GM12801 (cell line): Measurements from ENCODE around the gene DACT2.

Experiments used
- TF ChIP-seq, protein P1 (sequence below): IDR thresholded peaks from one replicate; pipeline ENCODE4 v1.5.1; 2011; ENCODE audit warnings: control low read depth; ENCODE audit not compliant: insufficient read length; ENCODE audit errors: extremely low read depth

Gene DACT2

DNA sequence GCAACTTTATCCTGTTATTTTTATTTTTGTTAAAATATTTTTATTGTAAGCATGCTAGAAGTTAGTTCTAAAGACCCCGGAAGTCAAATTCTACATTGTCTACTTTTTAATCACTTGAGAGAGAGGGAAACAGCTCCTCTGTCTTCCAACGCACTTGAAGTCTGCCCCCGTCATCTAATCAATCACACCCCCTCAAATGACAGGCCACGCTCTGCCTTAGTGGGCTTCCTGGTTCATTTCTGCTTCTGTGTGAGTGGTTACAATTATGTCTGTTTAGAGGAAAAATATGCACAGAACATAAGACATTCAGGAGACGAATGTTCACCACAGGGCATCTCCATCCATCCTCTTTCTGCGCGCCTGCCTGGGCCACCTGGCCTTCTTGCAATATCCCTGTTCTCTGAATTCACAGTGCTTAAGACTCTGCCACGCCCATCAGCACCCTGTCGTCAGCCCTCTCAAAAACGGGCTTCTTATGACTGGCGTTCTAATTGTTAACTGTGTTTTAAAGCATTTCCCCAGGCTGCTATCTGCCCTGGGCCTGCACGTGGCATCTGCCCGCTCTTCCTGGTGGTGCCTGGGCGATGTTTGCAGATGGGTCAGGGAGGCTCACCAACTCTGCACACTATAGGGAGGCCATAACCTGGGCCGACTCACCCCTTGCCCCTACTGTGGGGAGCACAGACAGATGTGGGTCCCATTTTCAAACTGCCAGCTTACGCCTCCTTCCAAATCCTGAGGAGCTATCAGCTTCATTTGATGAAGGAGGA is 15.4 kb downstream of the DACT2 start:
- TF ChIP-seq, protein P1, sequence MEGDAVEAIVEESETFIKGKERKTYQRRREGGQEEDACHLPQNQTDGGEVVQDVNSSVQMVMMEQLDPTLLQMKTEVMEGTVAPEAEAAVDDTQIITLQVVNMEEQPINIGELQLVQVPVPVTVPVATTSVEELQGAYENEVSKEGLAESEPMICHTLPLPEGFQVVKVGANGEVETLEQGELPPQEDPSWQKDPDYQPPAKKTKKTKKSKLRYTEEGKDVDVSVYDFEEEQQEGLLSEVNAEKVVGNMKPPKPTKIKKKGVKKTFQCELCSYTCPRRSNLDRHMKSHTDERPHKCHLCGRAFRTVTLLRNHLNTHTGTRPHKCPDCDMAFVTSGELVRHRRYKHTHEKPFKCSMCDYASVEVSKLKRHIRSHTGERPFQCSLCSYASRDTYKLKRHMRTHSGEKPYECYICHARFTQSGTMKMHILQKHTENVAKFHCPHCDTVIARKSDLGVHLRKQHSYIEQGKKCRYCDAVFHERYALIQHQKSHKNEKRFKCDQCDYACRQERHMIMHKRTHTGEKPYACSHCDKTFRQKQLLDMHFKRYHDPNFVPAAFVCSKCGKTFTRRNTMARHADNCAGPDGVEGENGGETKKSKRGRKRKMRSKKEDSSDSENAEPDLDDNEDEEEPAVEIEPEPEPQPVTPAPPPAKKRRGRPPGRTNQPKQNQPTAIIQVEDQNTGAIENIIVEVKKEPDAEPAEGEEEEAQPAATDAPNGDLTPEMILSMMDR = no peak

DNA sequence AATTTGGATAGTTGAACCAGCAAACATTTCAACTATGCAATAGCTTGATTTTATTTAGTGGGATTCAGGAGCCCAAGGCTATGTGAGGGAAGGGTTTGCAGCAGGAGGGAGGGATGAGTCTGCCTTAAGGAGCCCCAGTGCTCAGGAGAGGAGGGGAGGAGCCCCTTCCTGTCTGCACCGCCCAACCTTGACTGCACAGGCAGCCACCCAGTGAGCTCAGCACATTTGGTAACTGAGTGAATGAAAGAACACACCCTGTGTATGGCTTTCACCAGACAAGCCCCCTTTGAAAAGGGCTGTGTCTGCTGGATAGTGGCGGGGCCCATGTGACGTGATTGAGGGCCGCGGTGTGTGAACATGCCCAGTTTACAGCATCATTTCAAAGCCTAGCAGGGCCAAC is 17.0 kb downstream of the DACT2 start:
- TF ChIP-seq, protein P1 = no peak

DNA sequence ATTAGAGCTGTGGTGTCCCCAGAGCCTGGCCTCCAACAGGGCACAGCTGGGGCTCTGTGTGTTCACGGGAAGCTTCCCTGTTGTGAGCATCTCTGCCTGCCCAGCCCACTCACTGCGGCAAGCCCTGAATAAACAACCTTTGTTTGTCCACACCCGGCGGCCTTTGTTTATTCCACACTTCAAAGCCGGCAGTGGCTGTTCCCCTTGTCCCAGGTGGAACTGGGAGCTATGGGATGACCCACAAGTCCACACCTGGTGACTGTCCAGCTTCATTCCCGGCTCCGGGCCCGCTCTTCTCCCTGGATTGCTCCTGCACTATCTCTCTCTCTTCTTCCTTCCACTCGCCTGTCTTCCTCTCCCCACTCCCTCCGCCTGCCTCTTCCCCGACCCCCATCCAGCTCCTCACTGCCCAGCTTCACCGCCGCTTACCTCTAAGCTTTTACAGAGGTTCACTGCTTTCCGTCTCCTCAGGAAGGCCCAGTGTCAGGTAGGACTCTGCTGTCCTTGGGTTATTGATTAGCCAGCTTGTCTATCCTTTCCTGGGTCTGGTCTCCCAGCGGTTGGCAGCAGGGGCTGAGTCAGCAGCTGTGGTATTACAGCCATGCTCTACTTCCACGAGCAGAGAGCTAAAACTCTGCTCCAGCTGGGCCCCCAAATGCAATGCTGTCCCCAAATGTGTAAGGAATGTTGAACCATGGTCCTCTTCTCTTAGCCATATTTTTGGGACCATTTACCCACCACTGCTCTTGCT is 17.8 kb downstream of the DACT2 start:
- TF ChIP-seq, protein P1 = no peak

DNA sequence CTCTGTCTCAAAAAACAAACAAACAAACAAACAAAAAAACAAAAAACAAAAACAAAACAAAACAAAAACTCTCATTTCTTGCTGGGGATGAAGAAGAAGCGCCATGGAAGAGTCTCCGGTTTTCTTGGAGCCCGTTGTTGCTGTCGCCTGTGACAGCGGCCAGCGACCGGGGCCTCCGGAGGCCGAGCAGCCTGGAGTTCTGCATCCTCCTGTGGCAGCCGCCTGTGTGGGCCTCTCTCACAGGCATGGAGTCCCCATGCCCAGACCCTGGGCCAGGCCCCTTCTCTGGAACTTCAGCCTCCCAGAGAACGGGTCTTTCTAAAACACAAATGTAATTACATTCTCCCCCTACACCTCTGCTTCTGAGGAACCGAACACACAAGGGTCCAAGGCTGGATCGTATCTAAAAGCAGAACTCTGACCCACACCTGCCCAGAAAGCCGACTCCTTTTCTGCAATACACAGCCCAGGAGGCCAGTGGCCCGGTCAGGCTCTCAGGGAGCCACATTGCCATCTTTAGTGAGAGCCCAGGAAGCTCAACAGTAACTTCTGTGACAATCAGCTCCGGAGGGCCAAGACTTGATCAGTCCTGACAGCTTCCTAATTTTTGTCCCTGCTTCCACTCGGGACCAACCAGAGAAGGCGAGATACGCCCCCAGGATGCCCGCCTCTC is 18.5 kb downstream of the DACT2 start:
- TF ChIP-seq, protein P1 = no peak

DNA sequence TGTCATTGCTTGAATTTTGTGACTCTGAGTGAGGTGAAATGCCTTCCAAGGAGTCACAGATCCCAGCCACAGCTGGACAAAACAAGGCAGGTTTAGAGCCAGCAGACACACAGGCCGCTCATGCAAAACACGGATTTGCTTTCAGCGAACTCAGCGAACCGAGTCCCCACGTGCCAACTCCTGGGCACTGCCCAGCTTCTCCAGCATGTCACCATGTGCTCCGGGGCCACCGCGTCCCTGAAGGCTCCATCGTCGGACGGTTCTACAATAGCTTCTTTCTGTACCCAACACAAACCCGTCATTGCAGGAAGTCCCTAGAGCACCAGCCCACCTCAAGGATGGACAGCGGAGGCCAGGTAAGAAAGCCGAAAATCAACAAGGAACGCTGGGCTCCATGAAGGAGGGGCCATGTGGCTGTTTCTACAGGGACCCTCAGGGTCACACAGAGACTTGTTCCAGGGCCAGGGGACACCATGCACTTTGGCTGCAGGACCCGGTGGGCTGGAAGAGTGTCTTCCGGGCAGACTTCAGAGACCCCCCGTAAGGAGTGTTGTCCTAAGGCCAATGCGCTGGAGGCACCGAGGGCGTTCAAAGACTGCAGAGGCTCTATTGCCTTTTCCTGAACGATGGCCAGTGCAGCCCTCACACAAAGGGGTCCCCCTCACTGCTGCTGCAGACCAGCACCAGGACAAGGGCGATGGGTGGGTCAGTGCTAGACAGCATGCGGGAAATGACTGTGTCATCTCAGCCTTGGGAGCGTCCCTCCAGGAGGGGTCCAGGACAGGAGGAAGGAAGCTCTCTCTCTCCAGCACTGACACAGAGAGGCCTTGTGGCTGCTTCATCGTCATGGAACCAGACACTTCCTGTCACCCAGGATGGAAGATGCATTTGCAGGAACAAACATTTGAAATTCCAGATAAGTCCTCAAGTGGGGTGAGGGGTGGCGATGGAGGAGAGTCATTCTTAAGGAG is 19.8 kb downstream of the DACT2 start:
- TF ChIP-seq, protein P1 = no peak

DNA sequence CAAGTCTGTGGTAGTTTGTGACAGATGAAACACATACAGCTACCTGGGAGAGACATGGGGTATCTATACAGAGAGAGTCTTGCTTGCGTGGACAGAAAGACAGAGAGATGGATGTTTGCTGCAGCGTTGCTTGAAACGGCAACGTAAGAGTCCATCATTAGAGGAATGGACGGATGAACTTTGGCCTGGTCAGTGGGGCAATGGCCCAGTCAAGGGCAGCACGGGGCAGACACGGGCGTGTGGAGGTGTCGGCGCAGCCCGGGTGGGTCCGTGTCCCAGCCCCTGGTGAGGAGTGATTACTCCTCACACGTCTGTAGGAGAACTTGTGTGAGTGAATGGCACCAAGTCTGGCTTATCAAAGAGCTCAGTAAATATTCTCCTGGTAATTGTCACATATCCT is 21.9 kb downstream of the DACT2 start:
- TF ChIP-seq, protein P1 = no peak
